Fibroblast of lung (primary cell): ENCODE results near the gene CERK. TPM values are rescaled to one million over a fixed set of nuclear protein-coding genes. Genes with fewer than 3 reads are reported as not detected.
A peak's percentile ranks its signal among the peaks of the same experiment; 100 is the strongest.
"Not testable (repeated sequence)": the region's sequence is repeated elsewhere in the genome, so short reads cannot be mapped to it uniquely, and the experiment has no call there.

Experiments
- DNase-seq, 2 donors: peaks; one replicate each; pipeline versions ENCODE4 v3.0.0 to v3.0.0-alpha.2; 2010; ENCODE audit warnings: low read depth in 2 of 2
- H2AFZ ChIP-seq: 2 replicates; pipeline ENCODE4 v1.5.1; 2012; ENCODE audit warnings: low read length, control low read depth, inconsistent platforms
- H3K27ac ChIP-seq: 2 replicates; pipeline ENCODE4 v1.5.1; 2011; ENCODE audit warnings: low read length, control low read depth; ENCODE audit not compliant: insufficient read depth
- H3K27me3 ChIP-seq: 2 replicates; pipeline ENCODE4 v1.5.1; 2011; ENCODE audit warnings: mild to moderate bottlenecking, low read length; ENCODE audit not compliant: control insufficient read depth, insufficient read depth
- H3K36me3 ChIP-seq: 2 replicates; pipeline ENCODE4 v1.5.1; 2011; ENCODE audit warnings: low read length; ENCODE audit not compliant: control insufficient read depth, insufficient read depth
- H3K4me1 ChIP-seq: 2 replicates; pipeline ENCODE4 v1.5.1; 2011; ENCODE audit warnings: low read length; ENCODE audit not compliant: control insufficient read depth, insufficient read depth; ENCODE audit errors: extremely low read depth
- H3K4me2 ChIP-seq: 2 replicates; pipeline ENCODE4 v1.5.1; 2011; ENCODE audit warnings: low read length, control low read depth; ENCODE audit not compliant: insufficient read depth; ENCODE audit errors: extremely low read depth
- H3K4me3 ChIP-seq, 4 experiments: fragments of 200-600 bp in 1 of 4; sonication (generic) in 1 of 4; replicated peaks in 1 of 4; 2 replicates each; pipeline ENCODE4 v1.5.1; 2011 to 2016; ENCODE audit warnings: low read length in 4 of 4, low read depth in 3 of 4, mild to moderate bottlenecking in 3 of 4, control low read depth in 2 of 4, inconsistent platforms in 1 of 4, mixed read lengths in 1 of 4; ENCODE audit not compliant: insufficient read depth in 1 of 4; ENCODE audit errors: control extremely low read depth in 1 of 4
- H3K79me2 ChIP-seq: 2 replicates; pipeline ENCODE4 v1.5.1; 2012; ENCODE audit warnings: mild to moderate bottlenecking, low read length, inconsistent platforms; ENCODE audit not compliant: control insufficient read depth, insufficient read depth
- H3K9ac ChIP-seq: 2 replicates; pipeline ENCODE4 v1.5.1; 2011; ENCODE audit warnings: mild to moderate bottlenecking, low read length, control low read depth; ENCODE audit not compliant: insufficient read depth
- H3K9me3 ChIP-seq: 2 replicates; pipeline ENCODE4 v1.5.1; 2012; ENCODE audit warnings: low read depth, low read length; ENCODE audit not compliant: control insufficient read depth, insufficient read depth
- H4K20me1 ChIP-seq: 2 replicates; pipeline ENCODE4 v1.5.1; 2011; ENCODE audit warnings: low read length; ENCODE audit not compliant: control insufficient read depth, insufficient read depth; ENCODE audit errors: extremely low read depth
- EZH2 ChIP-seq: IDR thresholded peaks from 2 replicates; pipeline ENCODE4 v1.5.1; 2012; ENCODE audit warnings: low read length, control low read depth, mild to moderate bottlenecking; ENCODE audit errors: missing control alignments
- polyA plus RNA-seq, 2 donors: library from polyadenylated mRNA; depleted of rRNA in 1 of 2; stranded (reverse) in 1 of 2; unstranded in 1 of 2; fragments of >200 nt; gene quantifications; 2 replicates each; pipeline ENCODE4 v1.2.1, GENCODE V29; 2011 to 2012; ENCODE audit warnings: missing spikeins in 1 of 2
- total RNA-seq: library from RNA; depleted of rRNA; stranded (reverse); fragments of >200 nt; gene quantifications from 2 replicates; pipeline ENCODE4 v1.2.1, GENCODE V29; 2014
- TF ChIP-seq, protein P1 (sequence below), 2 donors: IDR thresholded peaks in 1 of 2; conservative IDR thresholded peaks in 1 of 2; 1 replicate in 1 of 2; 2 replicates in 1 of 2; pipeline ENCODE4 v1.5.1; 2011 to 2012; ENCODE audit warnings: low read length in 2 of 2, control low read depth in 1 of 2, inconsistent platforms in 1 of 2, low read depth in 1 of 2, mild to moderate bottlenecking in 1 of 2

The CERK gene
- total and polyA plus RNA-seq, 2 donors (not counting 1 experiment from before 2014, with no cell fraction given), result 19.5 to 24.9 TPM

- H3K36me3 ChIP-seq, result no peaks in the 10 kb centered on the region
- H3K9ac ChIP-seq, result peak overlapping the region; percentile 28
- no peaks in the 10 kb centered on the region for H3K9me3 ChIP-seq
- peak in 1 of 2 donors; percentile 95 for DNase-seq
- H4K20me1 ChIP-seq, result no peaks in the 10 kb centered on the region
- H3K4me3 ChIP-seq, result peak overlapping the region in 1 of 4 experiments; percentile 16
- H3K4me2 ChIP-seq, result peak overlapping the region; percentile 37
- H3K4me1 ChIP-seq, result peaks cover 5% of the 10 kb centered on the region
- TF ChIP-seq EZH2, result no peak
- TF ChIP-seq, protein P1, sequence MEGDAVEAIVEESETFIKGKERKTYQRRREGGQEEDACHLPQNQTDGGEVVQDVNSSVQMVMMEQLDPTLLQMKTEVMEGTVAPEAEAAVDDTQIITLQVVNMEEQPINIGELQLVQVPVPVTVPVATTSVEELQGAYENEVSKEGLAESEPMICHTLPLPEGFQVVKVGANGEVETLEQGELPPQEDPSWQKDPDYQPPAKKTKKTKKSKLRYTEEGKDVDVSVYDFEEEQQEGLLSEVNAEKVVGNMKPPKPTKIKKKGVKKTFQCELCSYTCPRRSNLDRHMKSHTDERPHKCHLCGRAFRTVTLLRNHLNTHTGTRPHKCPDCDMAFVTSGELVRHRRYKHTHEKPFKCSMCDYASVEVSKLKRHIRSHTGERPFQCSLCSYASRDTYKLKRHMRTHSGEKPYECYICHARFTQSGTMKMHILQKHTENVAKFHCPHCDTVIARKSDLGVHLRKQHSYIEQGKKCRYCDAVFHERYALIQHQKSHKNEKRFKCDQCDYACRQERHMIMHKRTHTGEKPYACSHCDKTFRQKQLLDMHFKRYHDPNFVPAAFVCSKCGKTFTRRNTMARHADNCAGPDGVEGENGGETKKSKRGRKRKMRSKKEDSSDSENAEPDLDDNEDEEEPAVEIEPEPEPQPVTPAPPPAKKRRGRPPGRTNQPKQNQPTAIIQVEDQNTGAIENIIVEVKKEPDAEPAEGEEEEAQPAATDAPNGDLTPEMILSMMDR (conservative IDR thresholded peaks at IDR 0.05 in 1 of 2, IDR thresholded peaks at IDR 0.05 in 1 of 2; ENCODE audit: low read depth in 1 of 2, low read length in 2 of 2), result no peak
- peak overlapping the region; percentile 44 for H3K27ac ChIP-seq
- no peaks in the 10 kb centered on the region for H3K79me2 ChIP-seq
- no peaks in the 10 kb centered on the region for H3K27me3 ChIP-seq
- H2AFZ ChIP-seq, result no peak overlapping the region
These were observed 88.6 kb downstream of the CERK start for GRCh38 chr22:46649141-46650077.

- not testable (repeated sequence) for H3K36me3 ChIP-seq, H2AFZ ChIP-seq, H3K4me2 ChIP-seq, H3K9ac ChIP-seq, H4K20me1 ChIP-seq, H3K27me3 ChIP-seq, H3K27ac ChIP-seq, H3K9me3 ChIP-seq, H3K79me2 ChIP-seq, DNase-seq, H3K4me1 ChIP-seq, H3K4me3 ChIP-seq
These were observed 89.7 kb downstream of the CERK start for GRCh38 chr22:46648225-46648820.

- DNase-seq, result no peak
- H3K27ac ChIP-seq, result no peak overlapping the region
- no peak overlapping the region for H2AFZ ChIP-seq
- no peak for TF ChIP-seq EZH2
- TF ChIP-seq, protein P1 (conservative IDR thresholded peaks at IDR 0.05 in 1 of 2, IDR thresholded peaks at IDR 0.05 in 1 of 2; ENCODE audit: low read depth in 1 of 2, low read length in 2 of 2), result no peak
- H3K79me2 ChIP-seq, result no peaks in the 10 kb centered on the region
- H3K27me3 ChIP-seq, result no peaks in the 10 kb centered on the region
- H3K9me3 ChIP-seq, result no peaks in the 10 kb centered on the region
- H3K4me1 ChIP-seq, result peaks cover 5% of the 10 kb centered on the region
- no peaks in the 10 kb centered on the region for H4K20me1 ChIP-seq
- H3K9ac ChIP-seq, result no peak overlapping the region
- H3K4me2 ChIP-seq, result no peak overlapping the region
- no peaks in the 10 kb centered on the region for H3K36me3 ChIP-seq
- no peak overlapping the region for H3K4me3 ChIP-seq
These were observed 91.4 kb downstream of the CERK start for GRCh38 chr22:46646531-46647215.

DNA sequence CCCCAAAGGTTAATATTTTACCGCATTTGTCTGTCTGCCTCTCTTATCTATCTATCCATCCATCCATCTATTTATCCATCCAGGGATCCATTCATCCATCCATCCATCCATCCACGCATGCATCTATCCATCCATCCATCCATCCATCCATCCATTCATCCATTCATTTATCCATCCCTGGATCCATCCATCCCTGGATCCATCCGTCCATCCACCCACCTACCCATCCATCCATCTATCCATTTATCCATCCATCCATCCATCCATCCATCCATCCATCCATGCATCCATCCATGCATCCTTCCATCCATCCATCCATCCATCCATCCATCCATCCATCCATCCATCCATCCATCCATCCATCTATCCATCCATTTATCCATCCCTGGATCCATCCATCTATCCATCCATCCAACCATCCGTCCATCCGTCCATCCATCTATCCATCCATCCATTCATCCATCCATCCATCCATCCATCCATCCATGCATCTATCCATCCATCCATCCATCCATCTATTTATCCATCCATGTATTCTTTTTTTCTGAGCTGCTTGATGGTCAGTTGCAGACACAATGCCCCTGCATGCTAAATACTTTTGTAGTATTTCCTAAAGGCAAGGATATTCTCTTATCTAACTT is 95.1 kb downstream of the CERK start:
- H3K4me1 ChIP-seq, DNase-seq, H3K9me3 ChIP-seq, H3K36me3 ChIP-seq, H3K79me2 ChIP-seq, H2AFZ ChIP-seq, H3K4me2 ChIP-seq, H3K27ac ChIP-seq, H3K4me3 ChIP-seq, H4K20me1 ChIP-seq, H3K9ac ChIP-seq, H3K27me3 ChIP-seq: not testable (repeated sequence)
